GM19467 (cell line): ENCODE measurements around the gene CEMIP.

Experiments
- ATAC-seq: cut with Tn5 transposase; IDR thresholded peaks from one replicate; pipeline ENCODE4 v1.9.1; 2021; ENCODE audit warnings: mild to moderate bottlenecking, moderate library complexity; ENCODE audit not compliant: unreplicated experiment

Gene CEMIP

GRCh38 chr15:80880086-80880485 lies 100.9 kb downstream of the CEMIP start:
- ATAC-seq, result no peak

DNA sequence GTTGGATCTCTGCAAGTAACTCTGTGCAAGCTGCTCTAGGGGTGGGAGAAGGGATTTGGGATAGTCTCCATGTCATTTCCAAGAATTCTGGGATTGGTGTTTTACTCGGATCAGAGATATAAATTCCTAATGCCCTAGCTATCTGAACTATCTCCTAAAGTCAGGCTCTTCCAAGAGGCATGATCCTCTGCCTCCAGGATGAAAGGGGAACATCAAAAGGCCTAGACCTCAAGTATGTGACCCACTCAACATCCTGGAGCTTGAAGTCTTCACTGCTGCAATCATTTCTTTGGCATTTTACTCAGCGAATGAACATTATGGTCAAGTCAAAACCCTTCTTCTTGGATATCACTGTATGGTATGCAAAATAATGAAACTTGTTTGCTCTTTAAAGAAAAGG lies 104.5 kb downstream of the CEMIP start:
- ATAC-seq, result no peak

DNA sequence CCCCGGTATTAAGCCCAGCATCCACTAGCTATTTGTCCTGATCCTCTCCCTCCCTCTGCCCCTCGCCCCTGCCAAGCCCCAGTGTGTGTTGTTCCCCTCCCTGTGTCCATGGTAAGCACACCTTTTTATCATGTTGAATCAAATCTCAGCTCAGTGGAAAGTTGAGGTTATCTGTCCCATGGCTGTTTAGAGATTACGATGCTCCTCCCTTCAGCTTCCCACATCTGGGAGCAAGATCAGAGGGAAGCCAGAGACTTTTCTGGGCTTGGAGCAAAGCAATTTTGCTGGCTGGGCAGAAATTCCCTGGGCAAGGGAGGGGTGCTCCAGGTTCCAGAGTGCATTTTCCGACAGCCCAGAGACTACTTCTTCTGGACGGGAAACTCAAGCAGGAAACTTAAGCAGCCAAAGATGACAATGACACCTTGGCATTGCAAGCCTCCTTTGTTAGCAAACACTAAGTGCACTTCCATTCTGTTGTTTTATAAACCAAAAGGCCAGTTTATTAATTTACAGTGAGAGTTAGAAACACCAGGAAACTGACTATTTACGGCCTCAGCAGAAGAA lies 105.9 kb downstream of the CEMIP start:
- ATAC-seq, result no peak

DNA sequence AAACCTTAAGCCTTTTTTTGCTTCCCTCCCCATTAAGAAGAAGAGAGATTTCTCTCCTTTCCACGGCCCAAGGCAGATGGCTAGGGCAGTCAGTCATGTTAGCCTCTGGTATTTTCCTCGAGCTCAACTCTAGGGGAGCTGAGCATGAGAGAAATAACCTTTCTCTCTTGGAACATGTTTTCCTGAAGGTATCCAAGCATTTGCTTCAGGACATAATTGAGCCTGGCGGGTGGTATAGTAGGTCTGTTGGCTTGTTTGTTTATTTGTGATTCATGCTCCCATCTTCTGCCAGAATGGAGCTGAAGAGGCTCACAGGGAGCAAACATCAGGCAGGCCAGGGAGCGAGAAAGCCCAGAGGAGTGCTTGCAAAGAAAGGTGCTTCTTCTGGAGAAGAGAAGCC lies 108.0 kb downstream of the CEMIP start:
- ATAC-seq, result no peak

GRCh38 chr15:80888846-80889245 lies 109.7 kb downstream of the CEMIP start:
- ATAC-seq, result no peak

DNA sequence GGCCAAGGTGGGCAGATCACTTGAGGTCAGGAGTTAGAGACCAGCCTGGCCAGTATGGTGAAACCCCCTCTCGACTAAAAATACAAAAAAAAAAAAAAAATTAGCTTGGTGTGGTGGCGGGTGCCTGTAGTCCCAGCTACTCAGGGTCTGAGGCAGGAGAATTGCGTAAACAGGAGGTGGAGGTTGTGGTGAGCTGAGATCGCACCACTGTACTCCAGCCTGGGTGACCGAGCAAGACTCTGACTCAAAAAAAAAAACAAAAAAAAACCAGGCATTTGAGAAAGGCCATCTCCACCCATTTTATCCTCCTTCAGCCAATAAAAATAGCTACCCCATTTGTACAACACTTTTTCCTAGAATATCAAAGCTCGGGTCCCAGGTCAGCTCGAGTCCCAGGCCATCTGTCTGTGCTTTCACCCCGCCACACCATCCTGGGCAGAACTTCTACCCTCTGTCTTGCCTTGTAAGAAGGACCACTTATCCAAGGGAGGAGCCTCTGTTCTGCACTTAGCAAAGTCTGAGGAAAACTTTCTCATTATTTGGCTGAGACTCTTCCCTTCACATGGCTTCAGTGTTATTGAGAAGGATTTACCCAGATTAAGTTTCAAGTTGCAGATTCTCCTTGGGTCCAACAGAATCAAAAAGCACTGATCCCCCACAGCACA lies 111.3 kb downstream of the CEMIP start:
- no peak for ATAC-seq

DNA sequence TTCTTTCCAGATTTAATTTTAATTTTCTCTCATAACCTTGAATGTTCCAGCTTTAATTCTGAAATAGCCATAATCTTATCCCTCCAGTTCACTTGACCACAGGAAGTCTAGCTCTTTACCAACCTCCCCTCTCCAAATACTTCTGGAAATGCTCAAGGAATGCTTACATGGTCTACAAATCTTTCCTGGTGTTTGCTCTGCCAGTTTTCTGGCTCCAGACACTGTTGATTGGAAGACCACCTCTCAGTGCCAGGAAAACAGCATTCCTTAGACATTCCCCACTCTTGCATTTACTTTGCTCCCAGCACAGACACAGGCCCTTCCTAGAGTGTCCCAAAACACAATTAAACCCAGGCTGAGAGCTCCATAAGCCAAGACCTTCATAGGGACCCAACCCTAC lies 111.8 kb downstream of the CEMIP start:
- ATAC-seq, result no peak

DNA sequence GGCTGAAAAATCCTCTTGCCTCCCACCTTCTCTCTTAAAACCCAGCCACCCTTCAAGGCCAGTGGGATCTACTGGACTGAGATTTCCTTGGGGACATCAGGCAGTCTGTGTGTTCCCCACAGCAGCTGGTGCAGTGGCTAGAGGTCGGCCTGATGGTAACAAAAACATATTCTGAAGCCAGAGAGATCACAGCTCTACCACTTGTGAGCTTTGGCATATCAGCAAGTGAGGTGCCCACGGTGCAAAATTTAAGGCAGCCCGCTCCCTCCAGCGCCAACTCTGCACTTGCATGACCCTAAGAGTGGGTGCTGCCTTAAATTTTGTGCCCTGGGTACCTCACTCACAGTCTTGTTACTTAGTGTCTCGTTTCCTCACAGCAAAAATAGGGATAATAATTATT lies 113.2 kb downstream of the CEMIP start:
- ATAC-seq, result no peak

DNA sequence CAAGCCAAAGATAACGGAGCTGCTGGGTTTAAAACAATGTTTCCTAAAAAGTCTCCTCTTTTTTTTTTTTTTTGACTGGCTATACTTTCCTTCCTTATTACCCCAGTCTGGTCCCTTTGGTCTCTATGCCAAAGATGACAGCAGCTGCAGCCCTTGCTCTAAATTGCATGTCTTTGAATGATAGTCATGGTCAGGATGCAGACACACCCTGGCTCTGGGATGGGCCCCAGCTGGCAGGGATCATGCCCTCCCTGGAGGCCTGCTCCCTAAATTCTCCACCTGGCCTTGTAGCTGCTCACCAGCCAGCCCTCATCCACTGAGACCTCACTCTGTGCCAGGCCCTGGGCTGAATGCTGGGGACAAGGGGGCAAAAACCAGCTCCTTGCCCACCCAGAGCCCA lies 114.6 kb downstream of the CEMIP start:
- ATAC-seq, result no peak

DNA sequence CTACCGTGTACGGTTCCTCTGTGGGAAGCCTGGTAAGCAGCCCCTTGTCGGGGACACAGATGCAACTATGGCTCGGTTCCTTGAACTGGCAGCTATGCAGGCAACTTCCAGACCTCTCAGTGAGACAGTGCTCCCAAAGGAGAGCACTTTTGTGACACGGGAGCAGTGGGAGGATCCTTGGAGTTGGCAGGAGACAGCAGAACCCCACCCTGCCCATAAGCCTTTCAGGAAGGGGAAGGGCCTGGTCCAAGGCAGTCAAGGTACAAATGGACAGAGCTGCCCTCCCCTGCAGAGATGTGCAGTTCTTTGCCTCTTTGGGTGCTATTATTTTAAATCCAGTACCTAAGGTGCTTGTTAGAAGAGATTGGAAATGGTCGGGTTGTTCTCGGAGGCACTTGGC lies 115.9 kb downstream of the CEMIP start:
- ATAC-seq, result no peak

- no peak for ATAC-seq
Measured at GRCh38 chr15:80895965-80896364, 116.8 kb downstream of the CEMIP start.

DNA sequence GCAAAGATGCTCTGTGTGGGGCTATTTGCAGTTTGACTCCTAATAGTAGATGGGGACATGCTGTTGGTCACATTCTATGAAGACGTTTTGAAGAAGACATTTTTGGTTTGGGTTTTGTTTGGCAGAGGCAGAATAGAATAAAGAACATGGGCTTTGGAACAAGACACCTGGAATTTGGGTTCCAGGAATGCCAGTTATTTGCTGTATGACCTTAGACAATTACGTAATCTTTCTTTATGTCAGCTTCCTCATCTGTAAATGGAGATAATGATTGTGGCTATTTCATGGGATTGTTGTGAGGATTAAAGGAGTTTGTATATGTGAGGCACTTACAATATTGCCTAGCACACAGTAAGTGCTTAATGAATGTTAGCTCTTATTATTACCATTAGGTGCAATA lies 118.9 kb downstream of the CEMIP start:
- no peak for ATAC-seq

DNA sequence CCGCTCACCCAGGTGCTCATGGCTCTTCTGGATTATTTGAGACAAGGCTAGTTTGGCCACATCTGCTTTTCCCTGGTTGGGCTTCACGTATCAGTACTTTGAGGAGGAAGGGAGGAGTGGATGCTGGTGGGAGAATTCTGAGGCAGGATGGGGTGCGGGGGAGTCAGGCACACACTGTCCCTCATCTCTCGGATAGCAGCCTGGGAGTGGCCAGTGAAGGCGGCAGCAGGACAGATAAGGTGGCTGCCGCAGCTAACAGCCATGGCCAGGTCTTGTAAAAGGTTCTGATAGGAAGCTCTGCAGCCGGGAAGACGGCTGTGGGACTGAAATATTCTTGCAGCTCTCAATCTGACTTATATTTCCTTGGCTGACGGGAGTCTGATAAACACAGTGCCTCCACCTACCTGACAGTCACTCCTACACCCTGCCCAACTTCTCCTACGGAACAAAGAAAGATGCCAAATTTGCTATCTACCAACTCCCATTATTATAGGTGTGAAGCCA lies 123.2 kb downstream of the CEMIP start:
- no peak for ATAC-seq

GRCh38 chr15:80904998-80905397 lies 125.8 kb downstream of the CEMIP start:
- no peak for ATAC-seq

DNA sequence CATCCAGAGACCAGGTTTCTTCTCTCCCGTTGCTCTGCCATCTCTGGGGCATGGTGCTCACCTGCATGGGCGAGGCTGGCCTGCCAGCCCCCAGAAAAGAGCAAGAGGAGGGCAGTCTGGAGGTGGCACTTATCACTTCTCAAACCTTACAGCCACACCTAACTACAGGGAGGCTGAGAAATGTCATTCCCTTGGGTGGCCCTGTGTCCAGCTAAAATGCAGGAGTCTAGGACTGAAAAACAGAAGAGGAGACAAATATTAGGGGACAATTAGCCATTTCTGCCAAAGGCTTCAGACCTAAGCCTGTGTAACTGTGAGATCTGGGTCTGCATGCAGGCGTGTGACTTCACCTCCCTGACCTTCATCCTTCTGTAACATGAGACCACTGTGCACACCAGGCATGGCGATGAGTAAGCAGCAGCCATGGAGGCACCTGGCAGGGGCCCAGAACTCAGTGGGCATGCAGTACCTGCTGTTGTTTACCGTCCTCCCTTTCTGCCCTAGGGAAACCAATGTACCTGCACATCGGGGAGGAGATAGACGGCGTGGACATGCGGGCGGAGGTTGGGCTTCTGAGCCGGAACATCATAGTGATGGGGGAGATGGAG lies 127.1 kb downstream of the CEMIP start:
- no peak for ATAC-seq

DNA sequence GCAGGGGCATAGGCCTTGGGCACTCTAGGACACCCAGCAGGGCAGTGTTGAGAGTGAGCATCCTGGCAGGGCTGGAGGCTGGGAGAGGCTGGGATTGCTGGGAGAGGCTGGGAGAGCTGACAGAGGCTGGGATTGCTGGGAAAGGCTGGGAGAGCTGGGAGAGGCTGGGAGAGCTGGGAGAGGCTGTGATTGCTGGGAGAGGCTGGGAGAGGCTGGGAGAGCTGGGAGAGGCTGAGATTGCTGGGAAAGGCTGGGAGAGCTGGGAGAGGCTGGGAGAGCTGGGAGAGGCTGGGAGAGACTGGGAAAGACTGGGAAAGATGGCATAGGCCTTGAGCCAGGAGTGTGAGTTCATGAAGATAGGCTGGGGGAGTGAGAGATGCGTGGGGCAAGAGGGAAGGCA lies 132.7 kb downstream of the CEMIP start:
- no peak for ATAC-seq

DNA sequence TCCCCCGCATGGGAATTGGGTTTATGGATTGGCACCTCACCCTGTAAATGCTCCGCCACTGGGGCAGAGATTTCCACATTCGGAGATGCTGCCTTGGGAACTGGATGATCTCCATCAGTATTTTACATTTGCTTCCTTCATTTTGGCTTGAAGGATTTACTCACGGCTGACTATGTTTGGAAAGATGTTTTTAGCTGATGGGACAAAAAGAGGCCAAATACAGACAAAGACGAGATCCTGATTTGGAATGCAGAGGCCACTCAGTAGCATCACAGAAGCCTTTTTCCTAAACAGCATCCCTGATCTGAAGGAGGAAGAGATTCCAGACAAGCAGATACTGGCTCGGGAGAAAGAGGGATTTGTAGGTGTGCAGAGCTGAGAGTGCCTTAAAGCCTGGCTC lies 133.5 kb downstream of the CEMIP start:
- no peak for ATAC-seq

- ATAC-seq, result no peak
Measured at GRCh38 chr15:80913541-80913940, 134.4 kb downstream of the CEMIP start.

GRCh38 chr15:80915472-80915871 lies 136.3 kb downstream of the CEMIP start:
- no peak for ATAC-seq

- ATAC-seq, result no peak
Measured at GRCh38 chr15:80916056-80916455, 136.9 kb downstream of the CEMIP start.

DNA sequence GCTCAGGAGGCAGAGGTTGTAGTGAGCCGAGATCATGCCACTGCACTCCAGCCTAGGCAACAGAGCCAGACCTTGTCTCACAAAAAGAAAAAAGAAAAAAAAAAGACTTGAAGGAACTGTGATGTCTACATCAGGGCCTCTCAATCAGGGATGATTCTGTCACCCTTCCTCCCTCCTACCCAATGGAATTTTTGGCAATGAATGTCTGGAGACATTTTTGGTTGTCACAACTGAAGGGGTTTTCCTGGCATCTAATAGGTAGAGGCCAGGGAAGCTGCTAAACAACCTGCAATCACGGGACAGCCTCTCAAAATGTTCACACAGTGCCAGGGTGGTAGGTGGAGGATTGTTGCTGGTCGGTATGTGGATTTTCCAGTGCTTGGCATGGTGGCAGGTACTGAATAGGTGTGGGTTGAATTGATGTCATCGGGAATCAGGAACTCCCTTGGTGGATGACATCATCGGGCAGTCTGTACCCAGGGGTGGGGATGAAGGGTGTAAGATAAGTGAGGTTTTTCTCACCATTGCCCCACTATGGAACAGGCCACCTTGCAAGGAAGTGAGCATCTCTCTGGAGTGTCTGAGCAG lies 139.1 kb downstream of the CEMIP start:
- no peak for ATAC-seq

DNA sequence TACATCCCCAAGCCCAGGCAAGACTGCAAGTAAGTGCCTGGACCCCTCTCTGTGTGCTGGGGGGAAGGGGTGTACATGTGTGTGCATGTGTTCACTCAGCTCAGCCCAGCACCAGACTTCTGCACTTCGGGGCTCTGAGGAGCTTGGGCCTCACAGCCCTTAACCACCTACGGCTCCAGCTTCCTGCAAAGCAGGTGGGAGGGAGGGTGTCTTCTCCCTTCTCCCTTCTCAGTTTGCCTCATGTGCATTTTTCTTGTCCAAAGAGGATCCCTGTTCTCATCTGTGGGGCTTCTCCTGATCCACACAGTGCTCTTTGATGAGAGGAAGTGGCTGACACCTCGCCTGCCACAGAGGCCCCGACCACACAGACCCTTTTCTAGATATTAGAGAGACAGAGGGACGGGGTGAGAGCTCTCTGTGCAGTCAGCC lies 141.1 kb downstream of the CEMIP start:
- no peak for ATAC-seq
